ENCODE measurements around the gene PPP1R10. TPM values are rescaled to one million over a fixed set of nuclear protein-coding genes. Genes with fewer than 3 reads are reported as not detected.

The PPP1R10 gene
- total and polyA plus RNA-seq, 2 of the 13 experiments (the other 11 are each of a cell fraction or from before 2014, with no cell fraction given): 26.3 to 38.4 TPM

- TF ChIP-seq, protein P1, sequence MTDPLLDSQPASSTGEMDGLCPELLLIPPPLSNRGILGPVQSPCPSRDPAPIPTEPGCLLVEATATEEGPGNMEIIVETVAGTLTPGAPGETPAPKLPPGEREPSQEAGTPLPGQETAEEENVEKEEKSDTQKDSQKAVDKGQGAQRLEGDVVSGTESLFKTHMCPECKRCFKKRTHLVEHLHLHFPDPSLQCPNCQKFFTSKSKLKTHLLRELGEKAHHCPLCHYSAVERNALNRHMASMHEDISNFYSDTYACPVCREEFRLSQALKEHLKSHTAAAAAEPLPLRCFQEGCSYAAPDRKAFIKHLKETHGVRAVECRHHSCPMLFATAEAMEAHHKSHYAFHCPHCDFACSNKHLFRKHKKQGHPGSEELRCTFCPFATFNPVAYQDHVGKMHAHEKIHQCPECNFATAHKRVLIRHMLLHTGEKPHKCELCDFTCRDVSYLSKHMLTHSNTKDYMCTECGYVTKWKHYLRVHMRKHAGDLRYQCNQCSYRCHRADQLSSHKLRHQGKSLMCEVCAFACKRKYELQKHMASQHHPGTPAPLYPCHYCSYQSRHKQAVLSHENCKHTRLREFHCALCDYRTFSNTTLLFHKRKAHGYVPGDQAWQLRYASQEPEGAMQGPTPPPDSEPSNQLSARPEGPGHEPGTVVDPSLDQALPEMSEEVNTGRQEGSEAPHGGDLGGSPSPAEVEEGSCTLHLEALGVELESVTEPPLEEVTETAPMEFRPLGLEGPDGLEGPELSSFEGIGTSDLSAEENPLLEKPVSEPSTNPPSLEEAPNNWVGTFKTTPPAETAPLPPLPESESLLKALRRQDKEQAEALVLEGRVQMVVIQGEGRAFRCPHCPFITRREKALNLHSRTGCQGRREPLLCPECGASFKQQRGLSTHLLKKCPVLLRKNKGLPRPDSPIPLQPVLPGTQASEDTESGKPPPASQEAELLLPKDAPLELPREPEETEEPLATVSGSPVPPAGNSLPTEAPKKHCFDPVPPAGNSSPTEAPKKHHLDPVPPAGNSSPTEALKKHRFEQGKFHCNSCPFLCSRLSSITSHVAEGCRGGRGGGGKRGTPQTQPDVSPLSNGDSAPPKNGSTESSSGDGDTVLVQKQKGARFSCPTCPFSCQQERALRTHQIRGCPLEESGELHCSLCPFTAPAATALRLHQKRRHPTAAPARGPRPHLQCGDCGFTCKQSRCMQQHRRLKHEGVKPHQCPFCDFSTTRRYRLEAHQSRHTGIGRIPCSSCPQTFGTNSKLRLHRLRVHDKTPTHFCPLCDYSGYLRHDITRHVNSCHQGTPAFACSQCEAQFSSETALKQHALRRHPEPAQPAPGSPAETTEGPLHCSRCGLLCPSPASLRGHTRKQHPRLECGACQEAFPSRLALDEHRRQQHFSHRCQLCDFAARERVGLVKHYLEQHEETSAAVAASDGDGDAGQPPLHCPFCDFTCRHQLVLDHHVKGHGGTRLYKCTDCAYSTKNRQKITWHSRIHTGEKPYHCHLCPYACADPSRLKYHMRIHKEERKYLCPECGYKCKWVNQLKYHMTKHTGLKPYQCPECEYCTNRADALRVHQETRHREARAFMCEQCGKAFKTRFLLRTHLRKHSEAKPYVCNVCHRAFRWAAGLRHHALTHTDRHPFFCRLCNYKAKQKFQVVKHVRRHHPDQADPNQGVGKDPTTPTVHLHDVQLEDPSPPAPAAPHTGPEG (CRISPR knock-in tag; IDR thresholded peaks at IDR 0.05): no peak
- TF ChIP-seq MAF1 (CRISPR knock-in tag; IDR thresholded peaks at IDR 0.05; ENCODE audit: borderline replicate concordance) (no peak), HHEX (CRISPR knock-in tag; IDR thresholded peaks at IDR 0.05) (peak; percentile 59; the same call in 1 of the 2 replicates), ZNF644 (CRISPR knock-in tag; IDR thresholded peaks at IDR 0.05; ENCODE audit: low read depth) (peak; percentile 99), HOXA3 (CRISPR knock-in tag; IDR thresholded peaks at IDR 0.05) (peak; percentile 97), RXRB (CRISPR knock-in tag; IDR thresholded peaks at IDR 0.05; ENCODE audit: borderline replicate concordance) (peak; percentile 93), ZMYM3 (CRISPR knock-in tag; IDR thresholded peaks at IDR 0.05) (peak; percentile 70), ZNF567 (CRISPR knock-in tag; IDR thresholded peaks at IDR 0.05; ENCODE audit: borderline replicate concordance) (no peak; the same call in 1 of the 2 replicates), ZBTB7B (CRISPR knock-in tag; IDR thresholded peaks at IDR 0.05) (peak; percentile 91), PHF8 (CRISPR knock-in tag; IDR thresholded peaks at IDR 0.05) (peak; percentile 46), ZNF430 (CRISPR knock-in tag; IDR thresholded peaks at IDR 0.05) (peak; percentile 81; the same call in 1 of the 2 replicates), RCOR2 (CRISPR knock-in tag; IDR thresholded peaks at IDR 0.05) (peak; percentile 93), ZNF598 (CRISPR knock-in tag; IDR thresholded peaks at IDR 0.05; ENCODE audit: borderline replicate concordance) (peak; percentile 49; the same call in 1 of the 2 replicates), ZSCAN30 (CRISPR knock-in tag; IDR thresholded peaks at IDR 0.05) (no peak), DNMT3B (CRISPR knock-in tag; conservative IDR thresholded peaks at IDR 0.05) (no peak), CREM (IDR thresholded peaks at IDR 0.05) (peak; percentile 75), CREM (CRISPR knock-in tag; IDR thresholded peaks at IDR 0.05) (no peak), ZNF331 (CRISPR knock-in tag; IDR thresholded peaks at IDR 0.05) (peak; percentile 89), ZNF33B (CRISPR knock-in tag; IDR thresholded peaks at IDR 0.05) (0 out of 2 replicates have a peak, but pooled peaks have one; percentile 25), ZBTB21 (CRISPR knock-in tag; IDR thresholded peaks at IDR 0.05) (peak; percentile 55; the same call in 1 of the 2 replicates), ZNF772 (CRISPR knock-in tag; IDR thresholded peaks at IDR 0.05) (peak; percentile 49; the same call in 1 of the 2 replicates)
- TF ChIP-seq, protein P2, sequence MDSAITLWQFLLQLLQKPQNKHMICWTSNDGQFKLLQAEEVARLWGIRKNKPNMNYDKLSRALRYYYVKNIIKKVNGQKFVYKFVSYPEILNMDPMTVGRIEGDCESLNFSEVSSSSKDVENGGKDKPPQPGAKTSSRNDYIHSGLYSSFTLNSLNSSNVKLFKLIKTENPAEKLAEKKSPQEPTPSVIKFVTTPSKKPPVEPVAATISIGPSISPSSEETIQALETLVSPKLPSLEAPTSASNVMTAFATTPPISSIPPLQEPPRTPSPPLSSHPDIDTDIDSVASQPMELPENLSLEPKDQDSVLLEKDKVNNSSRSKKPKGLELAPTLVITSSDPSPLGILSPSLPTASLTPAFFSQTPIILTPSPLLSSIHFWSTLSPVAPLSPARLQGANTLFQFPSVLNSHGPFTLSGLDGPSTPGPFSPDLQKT (CRISPR knock-in tag; IDR thresholded peaks at IDR 0.05; ENCODE audit: borderline replicate concordance): no peak
These were observed 38.0 kb upstream of the PPP1R10 start (continued) for GRCh38 chr6:30654798-30655742.
